ENCODE data around the gene NOL4L.

GRCh38 chr20:32621071-32621890 is 36.1 kb upstream of the NOL4L start:
- TF ChIP-seq EP300 (IDR thresholded peaks at IDR 0.05) = no peak
- TF ChIP-seq, protein P1, sequence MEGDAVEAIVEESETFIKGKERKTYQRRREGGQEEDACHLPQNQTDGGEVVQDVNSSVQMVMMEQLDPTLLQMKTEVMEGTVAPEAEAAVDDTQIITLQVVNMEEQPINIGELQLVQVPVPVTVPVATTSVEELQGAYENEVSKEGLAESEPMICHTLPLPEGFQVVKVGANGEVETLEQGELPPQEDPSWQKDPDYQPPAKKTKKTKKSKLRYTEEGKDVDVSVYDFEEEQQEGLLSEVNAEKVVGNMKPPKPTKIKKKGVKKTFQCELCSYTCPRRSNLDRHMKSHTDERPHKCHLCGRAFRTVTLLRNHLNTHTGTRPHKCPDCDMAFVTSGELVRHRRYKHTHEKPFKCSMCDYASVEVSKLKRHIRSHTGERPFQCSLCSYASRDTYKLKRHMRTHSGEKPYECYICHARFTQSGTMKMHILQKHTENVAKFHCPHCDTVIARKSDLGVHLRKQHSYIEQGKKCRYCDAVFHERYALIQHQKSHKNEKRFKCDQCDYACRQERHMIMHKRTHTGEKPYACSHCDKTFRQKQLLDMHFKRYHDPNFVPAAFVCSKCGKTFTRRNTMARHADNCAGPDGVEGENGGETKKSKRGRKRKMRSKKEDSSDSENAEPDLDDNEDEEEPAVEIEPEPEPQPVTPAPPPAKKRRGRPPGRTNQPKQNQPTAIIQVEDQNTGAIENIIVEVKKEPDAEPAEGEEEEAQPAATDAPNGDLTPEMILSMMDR (IDR thresholded peaks at IDR 0.05) = no peak

All from suprapubic skin (tissue), 3 donors.